HG02938 (cell line): ENCODE measurements around the gene HADHB.
"Not testable (repeated sequence)": the region's sequence is repeated elsewhere in the genome, so short reads cannot be mapped to it uniquely, and the experiment has no call there.

Source experiments
- ATAC-seq: cut with Tn5 transposase; IDR thresholded peaks from one replicate; pipeline ENCODE4 v1.9.1; 2021; ENCODE audit warnings: mild to moderate bottlenecking, moderate library complexity; ENCODE audit not compliant: unreplicated experiment

Gene HADHB

GRCh38 chr2:26243470-26244308 is 1.1 kb upstream of the HADHB start:
- no peak for ATAC-seq

GRCh38 chr2:26245231-26245732 is 543 bp downstream of the HADHB start:
- ATAC-seq, result peak; percentile 17

DNA sequence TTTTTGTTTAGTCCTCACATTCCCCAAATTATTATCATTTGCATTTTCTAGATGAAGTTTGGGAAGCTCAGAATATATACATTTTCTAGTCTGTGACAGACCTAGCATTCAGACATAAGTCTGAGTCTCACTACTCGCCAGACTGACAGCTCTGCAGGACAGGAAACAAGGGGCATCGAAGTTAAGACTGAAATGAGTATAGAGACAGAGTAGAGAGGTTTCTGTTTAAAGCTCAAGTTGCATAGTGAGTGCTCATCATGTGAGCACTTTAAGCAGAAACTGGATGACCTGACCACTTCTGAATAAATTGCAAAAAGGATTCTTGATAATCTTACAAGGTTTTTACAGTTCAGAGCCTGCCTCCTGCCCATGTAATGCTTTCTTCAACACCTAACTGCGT is 1.1 kb downstream of the HADHB start:
- ATAC-seq, result peak; percentile 63

DNA sequence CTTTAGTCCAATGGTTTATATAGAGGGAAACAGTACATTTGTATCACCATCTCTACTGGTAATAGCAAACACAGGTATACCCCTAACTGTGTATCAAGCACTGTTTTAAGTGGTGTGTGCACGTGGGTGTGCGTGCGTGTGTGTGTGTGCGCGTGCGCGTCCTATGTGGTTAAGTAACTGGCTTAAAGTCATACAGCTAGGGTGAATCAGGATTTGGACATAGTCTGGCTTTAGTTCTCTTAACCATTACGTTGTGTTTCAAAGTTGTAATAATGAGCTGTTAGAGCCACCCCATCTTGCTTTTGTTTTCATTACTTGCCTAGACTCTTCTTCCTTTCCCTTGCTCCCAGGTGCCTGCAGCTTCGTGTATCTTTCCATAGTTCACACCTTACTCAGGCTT is 2.1 kb downstream of the HADHB start:
- no peak for ATAC-seq

DNA sequence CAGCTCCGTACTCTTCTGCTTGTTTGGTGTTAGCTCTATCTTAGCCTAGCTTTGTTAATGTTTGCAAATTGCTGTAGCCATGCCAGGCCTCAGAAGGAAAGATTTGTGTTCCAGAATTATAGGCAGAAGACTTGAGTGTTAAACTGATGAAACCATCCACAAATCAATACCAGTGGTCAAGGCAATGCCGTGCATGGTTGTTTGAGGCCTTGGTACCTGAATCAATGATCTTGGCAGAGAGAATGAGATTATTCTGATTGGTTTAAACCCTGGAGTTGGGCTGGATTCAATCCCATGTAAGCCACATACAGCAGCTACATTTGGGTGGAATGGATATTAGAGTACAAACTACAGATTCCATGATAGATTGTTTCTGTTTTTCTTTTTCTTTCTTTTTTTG is 4.9 kb downstream of the HADHB start:
- no peak for ATAC-seq

GRCh38 chr2:26251893-26252292 is 7.2 kb downstream of the HADHB start:
- ATAC-seq, result no peak

DNA sequence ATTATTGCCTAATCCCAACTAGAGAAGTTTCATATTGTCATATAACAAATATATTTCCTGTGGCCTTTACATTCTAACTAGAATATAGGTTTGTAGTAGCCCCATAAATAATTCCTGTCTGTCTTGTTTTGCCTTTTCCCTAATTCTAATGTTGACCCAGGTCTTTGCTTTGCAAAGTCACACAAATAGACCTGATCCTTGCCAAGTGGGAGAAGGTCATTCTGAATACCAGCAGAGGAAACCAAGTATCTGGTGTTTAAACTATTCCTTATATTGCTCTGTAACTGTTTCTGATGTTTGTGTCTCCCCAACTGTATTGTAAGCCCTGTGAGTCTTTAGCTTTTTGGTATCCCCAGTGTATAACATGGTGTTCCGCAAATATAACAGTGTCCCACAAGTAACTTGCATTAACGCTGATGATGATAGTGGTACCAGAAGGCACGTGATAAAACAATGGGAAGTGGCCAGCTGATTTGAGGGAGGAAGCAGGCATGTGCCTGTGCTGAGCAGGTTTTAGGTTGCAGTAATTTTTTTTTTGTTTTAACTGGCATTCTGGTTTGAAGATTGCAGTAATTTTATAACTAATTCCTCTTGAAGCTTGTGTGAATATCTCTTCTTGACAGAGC is 11.1 kb downstream of the HADHB start:
- ATAC-seq, result no peak

DNA sequence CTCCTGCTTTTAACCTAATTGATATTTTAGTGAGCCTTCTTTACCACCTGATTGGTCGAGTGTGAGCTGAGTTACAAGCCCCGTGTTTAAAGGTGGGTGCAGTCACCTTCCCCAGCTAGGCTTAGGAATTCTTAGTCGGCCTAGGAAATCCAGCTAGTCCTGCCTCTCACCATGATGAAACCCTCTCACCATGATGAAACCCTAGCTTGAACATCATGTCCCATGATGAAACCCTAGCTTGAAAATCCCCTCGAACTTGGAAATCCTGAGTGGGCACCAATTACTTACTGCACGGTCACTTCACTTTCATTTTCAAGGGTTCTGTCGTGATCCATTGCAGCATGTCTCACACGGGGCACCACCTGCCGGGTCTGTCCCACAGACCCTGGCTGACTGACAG is 14.1 kb downstream of the HADHB start:
- ATAC-seq, result not testable (repeated sequence)

DNA sequence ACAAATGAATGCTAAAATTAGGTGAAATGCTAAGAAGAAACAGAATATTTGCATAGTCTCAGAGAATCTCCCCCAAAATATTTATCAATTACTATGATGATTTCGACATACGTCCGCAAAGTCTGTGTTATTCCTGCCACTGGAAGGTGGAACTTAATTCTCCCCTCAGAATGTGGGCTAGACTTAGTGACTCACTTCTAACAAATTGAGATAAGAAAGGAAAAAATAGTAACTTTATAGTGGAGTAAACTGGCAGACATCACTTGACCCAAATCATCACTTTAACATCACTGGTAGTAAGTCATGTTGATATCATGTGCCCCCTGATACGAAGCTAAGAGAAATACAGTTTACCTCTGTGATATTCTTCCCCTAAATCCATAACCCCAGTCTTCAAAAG is 23.5 kb downstream of the HADHB start:
- ATAC-seq, result no peak

GRCh38 chr2:26268670-26269385 is 24.1 kb downstream of the HADHB start:
- not testable (repeated sequence) for ATAC-seq

DNA sequence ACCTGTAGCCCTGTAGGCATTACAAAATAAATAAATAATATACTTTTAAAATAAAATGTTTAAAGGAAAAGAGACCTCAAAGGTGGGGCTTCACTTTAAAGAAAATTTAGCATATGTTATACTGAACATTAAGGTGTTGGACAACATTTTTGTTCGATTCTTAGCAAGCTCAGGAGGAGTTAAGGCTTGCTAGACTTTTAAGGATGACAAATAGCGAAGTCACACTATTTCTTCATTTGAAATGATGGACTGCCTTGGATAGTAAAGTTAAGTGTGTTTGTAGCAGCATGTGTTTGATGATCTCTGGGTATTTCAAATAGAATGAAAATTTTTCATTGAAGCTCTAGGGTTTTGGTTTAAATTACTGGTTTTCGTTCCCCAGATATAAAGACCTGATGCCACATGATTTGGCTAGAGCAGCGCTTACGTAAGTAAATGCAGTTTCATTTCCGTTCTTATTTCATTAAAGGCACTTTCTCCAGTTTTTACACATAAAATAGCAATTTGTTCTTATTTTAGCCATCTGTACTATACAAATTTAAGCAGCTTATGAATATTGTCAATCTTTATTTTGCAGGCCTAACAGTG is 24.9 kb downstream of the HADHB start:
- peak; percentile 54 for ATAC-seq

DNA sequence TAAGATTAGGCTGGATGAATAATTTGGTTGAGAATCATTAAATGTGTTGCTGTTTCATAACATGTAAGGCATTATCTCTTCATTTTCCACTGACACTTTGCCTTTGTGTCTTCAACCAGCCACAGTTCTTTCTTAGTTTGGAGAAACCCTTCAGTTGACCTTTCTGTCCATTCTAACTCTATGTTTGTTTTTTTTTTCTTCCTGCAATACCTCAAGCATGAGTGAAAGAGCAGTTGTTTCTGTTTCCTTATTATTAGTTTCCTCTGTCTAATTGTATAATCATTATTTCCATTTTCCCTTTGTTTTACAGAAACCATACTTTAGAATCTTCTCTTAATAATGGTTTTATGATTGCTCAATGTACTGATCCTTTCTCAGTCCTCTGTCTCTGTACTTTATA is 25.6 kb downstream of the HADHB start:
- ATAC-seq, result no peak

- no peak for ATAC-seq
Measured at GRCh38 chr2:26273501-26273900, 28.8 kb downstream of the HADHB start.

DNA sequence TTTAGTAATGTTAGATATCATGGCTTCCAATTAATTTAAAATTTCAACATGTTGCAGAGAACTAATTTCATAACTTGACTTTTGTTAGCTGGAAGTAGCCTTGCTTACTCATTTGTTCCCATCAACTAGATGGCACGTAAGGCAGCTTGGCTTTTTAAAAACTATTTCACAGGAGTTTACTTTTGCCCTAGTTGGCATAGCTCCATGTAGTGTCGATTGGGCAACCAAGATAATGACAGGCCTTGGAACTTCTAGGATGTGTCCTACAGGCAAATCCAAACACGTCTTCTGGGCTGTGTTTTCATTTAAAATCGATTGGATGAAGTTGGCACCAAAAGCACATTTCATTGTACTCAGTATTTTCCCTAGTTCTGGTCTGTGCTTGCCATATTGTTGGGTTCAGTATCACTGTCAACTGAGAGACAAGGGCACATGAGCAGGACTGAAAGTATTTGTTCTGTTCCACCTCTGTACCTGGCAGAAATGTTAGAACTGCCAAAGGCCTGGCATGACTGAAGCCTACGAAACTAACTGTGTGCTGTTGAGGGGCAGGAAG is 29.4 kb downstream of the HADHB start:
- no peak for ATAC-seq

- no peak for ATAC-seq
Measured at GRCh38 chr2:26276484-26277227, 31.9 kb downstream of the HADHB start.

DNA sequence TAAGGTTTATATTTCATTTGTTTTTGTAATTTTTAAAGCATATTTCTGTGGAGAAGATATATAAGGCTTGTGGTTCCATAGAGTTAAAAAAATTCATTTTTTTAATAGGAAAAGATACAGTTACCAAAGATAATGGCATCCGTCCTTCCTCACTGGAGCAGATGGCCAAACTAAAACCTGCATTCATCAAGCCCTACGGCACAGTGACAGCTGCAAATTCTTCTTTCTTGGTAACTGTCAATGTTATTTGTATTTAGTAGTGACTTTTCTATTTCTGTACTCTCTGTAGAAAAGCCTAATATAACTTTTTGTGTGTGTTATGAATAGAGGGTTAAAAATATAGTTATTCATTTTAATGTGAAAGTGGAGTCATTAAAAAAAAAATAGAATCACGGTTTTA is 35.1 kb downstream of the HADHB start:
- no peak for ATAC-seq

GRCh38 chr2:26281226-26281625 is 36.5 kb downstream of the HADHB start:
- no peak for ATAC-seq

DNA sequence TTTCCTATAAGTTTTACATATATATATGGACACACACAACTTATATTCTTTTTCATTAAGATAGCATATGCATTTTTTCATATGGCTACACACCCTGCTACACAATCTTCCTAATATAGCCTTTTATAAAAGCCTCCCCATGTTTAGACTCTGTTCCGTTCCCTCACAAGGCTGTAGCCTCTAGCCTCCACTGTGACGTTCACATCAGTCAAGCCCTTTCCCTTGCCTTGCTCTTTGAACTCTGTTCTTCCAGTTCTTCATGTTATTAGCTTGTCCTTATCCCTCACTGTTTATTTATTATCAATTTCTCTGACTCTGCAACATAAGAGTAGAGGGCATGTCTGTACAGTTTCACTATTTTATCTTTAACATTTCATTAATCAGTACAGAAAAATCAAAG is 38.9 kb downstream of the HADHB start:
- no peak for ATAC-seq

GRCh38 chr2:26284132-26284531 is 39.4 kb downstream of the HADHB start:
- ATAC-seq, result no peak

DNA sequence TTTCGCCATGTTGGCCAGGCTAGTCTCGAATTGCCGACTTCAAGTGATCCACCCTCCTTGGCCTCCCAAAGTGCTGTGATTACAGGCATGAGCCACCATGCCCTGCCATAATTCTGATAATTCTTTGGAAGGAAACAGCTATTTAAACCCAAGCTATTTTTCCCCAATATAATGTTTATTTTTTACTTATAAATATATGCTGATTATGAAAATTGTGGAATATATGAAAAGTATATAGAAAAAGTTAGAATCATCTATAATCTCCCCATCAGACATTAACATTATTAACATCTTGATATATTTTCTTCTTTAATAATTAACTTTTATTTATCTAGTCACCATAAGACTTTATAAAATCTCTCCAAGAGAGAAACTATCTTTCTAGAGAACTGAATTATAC is 41.2 kb downstream of the HADHB start:
- no peak for ATAC-seq
